Measurements from ENCODE around the gene FBXL15.
A peak's percentile ranks its signal among the peaks of the same experiment; 100 is the strongest.

Gene FBXL15

GRCh38 chr10:102396730-102397151, 23.9 kb upstream of the FBXL15 start:
- no peak for TF ChIP-seq SIN3A (IDR thresholded peaks at IDR 0.05; ENCODE audit: borderline replicate concordance, insufficient read depth, low read length)
- no peak for TF ChIP-seq FOXP2 (optimal IDR thresholded peaks at IDR 0.05; ENCODE audit: borderline replicate concordance, extremely low read depth, extremely low read length, insufficient read depth)

- no peak for TF ChIP-seq FOXP2 (optimal IDR thresholded peaks at IDR 0.05; ENCODE audit: borderline replicate concordance, extremely low read depth, extremely low read length, insufficient read depth)
- no peak for TF ChIP-seq SIN3A (IDR thresholded peaks at IDR 0.05; ENCODE audit: borderline replicate concordance, insufficient read depth, low read length)
- TF ChIP-seq TAF1 (IDR thresholded peaks at IDR 0.05; ENCODE audit: borderline replicate concordance, insufficient read depth, low read length): no peak
- no peak for TF ChIP-seq POLR2AphosphoS5 (IDR thresholded peaks at IDR 0.05; ENCODE audit: low read depth, low read length)
- no peak for TF ChIP-seq REST (IDR thresholded peaks at IDR 0.05; ENCODE audit: insufficient read depth in 1 of 2, low read depth in 2 of 2, low read length in 2 of 2)
These were observed 23.1 kb upstream of the FBXL15 start for GRCh38 chr10:102397222-102398171.

GRCh38 chr10:102398172-102399020, 22.2 kb upstream of the FBXL15 start:
- no peak for TF ChIP-seq SIN3A (IDR thresholded peaks at IDR 0.05; ENCODE audit: borderline replicate concordance, insufficient read depth, low read length)

- 0 out of 4 replicates have a peak, but pooled peaks of 1 of the 2 experiments have one; percentile 47 for TF ChIP-seq REST (IDR thresholded peaks at IDR 0.05; ENCODE audit: insufficient read depth in 1 of 2, low read depth in 2 of 2, low read length in 2 of 2)
- TF ChIP-seq FOXP2 (optimal IDR thresholded peaks at IDR 0.05; ENCODE audit: borderline replicate concordance, extremely low read depth, extremely low read length, insufficient read depth): peak; percentile 99
- TF ChIP-seq TAF1 (IDR thresholded peaks at IDR 0.05; ENCODE audit: borderline replicate concordance, insufficient read depth, low read length): peak; percentile 46; the same call in 1 of the 2 replicates
- TF ChIP-seq SIN3A (IDR thresholded peaks at IDR 0.05; ENCODE audit: borderline replicate concordance, insufficient read depth, low read length): 0 out of 2 replicates have a peak, but pooled peaks have one; percentile 76
- TF ChIP-seq POLR2AphosphoS5 (IDR thresholded peaks at IDR 0.05; ENCODE audit: low read depth, low read length): peak; percentile 72; the same call in 1 of the 2 replicates
These were observed 21.2 kb upstream of the FBXL15 start for GRCh38 chr10:102399217-102400021.

- TF ChIP-seq REST (IDR thresholded peaks at IDR 0.05; ENCODE audit: insufficient read depth in 1 of 2, low read depth in 2 of 2, low read length in 2 of 2): no peak
- TF ChIP-seq FOXP2 (optimal IDR thresholded peaks at IDR 0.05; ENCODE audit: borderline replicate concordance, extremely low read depth, extremely low read length, insufficient read depth): no peak
- no peak for TF ChIP-seq POLR2AphosphoS5 (IDR thresholded peaks at IDR 0.05; ENCODE audit: low read depth, low read length)
- no peak for TF ChIP-seq SIN3A (IDR thresholded peaks at IDR 0.05; ENCODE audit: borderline replicate concordance, insufficient read depth, low read length)
- no peak for TF ChIP-seq TAF1 (IDR thresholded peaks at IDR 0.05; ENCODE audit: borderline replicate concordance, insufficient read depth, low read length)
These were observed 20.6 kb upstream of the FBXL15 start for GRCh38 chr10:102400076-102400475.

Data from PFSK-1 (cell line).